NCI-H2171 treated with DMSO at 0.1 percent for 48 hours (cell line): Measurements from ENCODE around the gene BHLHE41.

ENCODE experiments used
- DNase-seq: peaks from one replicate; lab custom pipeline; 2025; lab: John Stamatoyannopoulos, UW

The BHLHE41 gene

DNA sequence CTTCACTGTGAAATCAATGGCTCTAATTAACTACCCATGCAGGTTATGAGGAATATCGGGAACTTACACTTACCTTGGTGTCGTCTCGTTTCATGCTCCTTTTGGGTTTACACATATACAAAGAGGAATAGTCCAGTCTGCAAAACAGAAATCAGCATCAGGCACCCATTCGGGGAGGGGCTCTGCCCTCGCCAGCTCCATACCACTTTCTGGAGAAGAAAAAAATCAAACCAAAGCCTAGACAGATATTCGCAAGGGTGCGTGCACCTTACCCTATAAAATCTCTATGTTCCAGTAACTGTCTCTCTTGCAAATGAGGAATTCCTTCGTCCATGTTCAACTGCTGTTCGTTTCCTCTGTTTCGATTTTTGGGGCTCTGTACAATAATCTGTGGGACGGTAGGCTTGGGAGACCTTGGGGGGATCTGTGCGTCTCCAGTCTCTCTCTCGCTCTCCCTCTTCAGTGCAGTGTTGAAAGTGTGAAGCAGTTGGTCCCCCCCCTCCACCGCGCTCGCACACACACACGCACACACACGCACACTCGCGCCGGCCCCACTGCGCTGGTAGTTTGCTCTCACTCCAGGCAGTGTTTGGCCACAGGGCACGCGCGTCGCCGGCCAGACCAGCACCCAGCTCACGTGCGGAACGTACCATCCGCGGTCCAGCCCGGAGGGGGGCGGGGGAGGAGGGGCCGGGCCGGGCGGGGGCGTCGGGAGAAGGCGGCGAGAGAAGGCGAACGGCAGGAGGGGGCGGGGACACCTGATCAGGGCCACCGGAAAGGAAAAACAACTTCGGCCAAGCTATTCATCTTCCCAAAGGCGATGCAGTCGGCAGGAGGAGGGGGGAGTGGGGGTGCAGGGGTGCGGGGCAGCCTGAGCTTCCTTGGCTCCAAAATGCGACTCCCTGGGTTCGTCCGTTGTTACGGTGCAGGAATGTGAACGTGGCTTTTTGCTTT lies at the start of gene BHLHE41:
Gene BHLHE41, minus strand, starts transcription at position 592 of the 954 bp plus-strand sequence. Its CDS starts 258 bp downstream, at position 334.
- peak; percentile 44 for DNase-seq

DNA sequence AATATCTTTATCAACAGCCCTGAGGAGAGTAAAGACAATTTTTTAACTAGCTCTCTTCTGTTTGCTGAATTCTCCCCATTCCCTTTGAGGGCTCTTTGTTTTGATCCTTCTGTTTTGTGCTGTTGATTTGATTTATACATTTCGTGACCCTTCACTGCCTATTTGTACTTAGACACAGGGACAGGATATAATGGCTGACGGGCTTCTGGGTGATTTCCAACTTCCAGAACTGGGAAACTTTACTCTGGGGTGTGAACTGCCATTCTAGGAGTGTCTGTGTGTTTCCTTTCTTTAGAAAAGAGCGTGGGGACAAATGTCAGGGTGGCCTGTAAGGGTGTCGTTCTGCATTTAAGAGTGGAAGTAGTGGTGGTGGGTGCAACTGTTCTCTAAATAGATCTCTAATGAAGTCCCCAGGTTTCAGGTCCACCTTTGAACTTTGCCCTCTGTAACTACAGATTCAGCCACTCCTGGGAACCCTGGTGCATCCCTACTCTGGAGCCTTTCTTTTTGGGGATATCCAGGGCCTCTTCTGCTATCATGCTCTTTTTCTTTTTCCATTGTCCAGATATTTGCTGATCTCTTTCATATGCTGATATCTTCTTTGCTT lies 48.2 kb upstream of the BHLHE41 start:
- no peak for DNase-seq

DNA sequence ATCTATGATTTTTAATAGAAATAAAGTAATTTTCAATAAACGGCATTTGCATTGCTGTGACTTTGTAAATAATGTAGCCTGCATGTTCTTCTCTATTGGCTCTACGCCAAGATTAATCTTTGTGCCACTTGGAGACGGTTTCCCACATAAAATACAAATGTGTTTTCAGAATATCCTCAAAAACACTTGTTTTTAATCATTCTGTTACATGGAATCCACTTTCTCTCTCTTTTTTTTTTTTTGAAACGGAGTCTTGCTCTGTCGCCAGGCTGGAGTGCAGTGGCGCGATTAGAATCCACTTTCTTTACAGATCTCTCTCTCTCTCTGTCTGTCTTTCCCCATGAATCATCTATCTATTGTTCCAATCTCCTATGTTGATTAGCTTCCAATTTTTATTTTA lies 47.7 kb upstream of the BHLHE41 start:
- no peak for DNase-seq

DNA sequence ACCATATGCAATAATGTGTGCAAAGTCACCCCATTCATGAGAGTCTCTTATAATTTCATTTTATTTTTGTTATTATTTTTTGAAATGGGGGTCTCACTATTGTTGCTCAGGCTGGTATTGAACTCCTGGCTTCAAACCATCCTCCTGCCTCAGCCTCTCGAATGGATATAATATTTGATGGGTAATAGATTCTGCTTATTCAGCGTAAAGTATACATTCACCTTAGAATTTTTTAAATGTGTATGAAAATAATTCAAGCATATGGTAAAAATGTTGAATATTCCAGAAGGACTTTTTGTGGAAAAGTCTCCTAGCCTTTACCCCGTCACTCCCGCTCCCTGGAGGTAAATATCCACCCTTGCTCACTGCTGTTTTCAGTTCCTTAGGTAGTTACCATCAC lies 47.2 kb upstream of the BHLHE41 start:
- no peak for DNase-seq

- no peak for DNase-seq
Measured at GRCh38 chr12:26164118-26164517, 39.3 kb upstream of the BHLHE41 start.

DNA sequence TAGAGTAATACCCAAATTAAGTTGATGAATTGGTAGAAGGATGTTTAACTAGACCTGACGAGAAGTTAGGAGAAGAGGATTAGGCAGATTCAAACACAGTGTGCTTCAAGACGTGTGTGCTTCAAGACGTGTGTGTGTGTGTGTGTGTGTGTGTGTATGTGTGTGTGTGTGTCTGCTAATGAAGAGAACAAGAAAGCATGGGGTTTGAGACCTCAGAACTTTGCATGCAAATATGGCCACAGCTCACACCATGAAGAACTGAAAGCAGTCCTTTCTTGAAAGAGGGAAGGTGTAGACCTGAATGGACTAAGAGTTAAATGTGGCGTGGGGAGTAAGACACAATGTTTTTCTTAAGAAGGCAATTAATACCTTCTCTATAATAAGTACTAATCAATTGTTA lies 38.1 kb upstream of the BHLHE41 start:
- DNase-seq: no peak

DNA sequence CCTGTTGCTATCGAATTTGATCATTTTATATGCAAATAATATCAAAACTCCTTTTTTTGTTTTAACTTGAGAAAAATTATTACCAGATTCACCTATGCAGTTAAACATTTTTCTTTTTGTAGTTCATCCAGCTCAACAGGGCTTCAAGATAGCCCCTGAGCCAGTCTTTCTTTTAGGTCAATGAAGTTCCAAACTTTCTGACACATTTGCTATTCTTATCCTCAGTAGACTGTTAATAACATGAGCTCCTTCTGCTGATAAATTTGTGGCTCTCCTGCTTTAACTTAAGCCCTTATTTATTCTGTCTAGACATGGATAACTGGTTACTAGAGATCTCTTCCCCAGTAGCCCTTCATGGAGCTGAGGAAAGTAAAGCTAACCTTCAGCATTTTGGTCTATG lies 37.3 kb upstream of the BHLHE41 start:
- DNase-seq: no peak

- DNase-seq: no peak
Measured at GRCh38 chr12:26158078-26158764, 33.4 kb upstream of the BHLHE41 start.

DNA sequence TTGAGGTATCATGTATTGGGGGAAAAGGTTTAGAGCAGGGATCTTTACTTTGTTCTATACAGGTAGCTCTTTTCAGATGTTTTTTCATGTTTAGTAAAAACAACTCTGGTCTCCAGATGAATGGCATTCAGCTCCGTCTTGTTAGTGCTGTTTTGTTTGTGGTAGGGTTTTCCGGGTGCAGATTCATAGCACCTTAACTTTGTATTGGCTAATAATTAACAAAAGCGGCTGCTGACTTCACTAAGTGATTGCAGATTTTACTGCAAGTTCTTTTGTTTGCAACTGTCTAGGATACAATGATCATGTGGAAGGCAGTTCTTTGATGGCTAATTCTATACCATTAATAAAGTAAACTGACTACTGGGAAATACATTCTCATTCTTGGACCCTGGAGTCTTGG lies 32.2 kb upstream of the BHLHE41 start:
- DNase-seq: no peak

DNA sequence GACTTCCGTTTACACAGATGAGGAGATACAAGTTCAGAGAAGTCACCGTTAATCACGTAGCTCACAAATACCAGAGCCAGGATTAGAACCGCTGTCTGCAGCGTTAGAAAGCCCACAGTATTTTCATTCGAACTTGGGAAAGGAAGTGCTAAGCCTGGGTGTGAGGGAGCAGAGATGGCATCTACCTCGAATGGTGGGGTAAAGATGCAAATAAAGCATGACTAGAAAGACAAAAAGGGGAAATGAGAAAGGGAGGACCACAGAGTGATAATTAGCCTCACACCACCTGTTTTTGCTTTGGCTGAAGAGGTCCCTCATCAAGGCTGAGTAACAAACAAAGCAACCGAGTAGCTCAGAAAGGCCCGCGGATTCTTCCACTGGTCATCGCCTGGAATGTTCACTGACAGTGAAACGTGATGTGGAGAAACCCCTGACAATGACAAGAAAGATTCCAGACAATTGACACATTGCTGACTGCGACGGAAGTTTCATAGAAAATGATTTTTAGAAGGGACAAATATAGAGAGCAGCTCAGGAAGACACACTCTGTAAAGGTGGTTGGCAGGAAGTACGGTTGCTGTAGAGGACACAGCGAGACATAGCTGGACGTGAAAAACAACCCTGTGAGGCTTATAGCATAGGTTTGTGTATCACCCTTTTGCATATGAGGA lies 31.5 kb upstream of the BHLHE41 start:
- no peak for DNase-seq

DNA sequence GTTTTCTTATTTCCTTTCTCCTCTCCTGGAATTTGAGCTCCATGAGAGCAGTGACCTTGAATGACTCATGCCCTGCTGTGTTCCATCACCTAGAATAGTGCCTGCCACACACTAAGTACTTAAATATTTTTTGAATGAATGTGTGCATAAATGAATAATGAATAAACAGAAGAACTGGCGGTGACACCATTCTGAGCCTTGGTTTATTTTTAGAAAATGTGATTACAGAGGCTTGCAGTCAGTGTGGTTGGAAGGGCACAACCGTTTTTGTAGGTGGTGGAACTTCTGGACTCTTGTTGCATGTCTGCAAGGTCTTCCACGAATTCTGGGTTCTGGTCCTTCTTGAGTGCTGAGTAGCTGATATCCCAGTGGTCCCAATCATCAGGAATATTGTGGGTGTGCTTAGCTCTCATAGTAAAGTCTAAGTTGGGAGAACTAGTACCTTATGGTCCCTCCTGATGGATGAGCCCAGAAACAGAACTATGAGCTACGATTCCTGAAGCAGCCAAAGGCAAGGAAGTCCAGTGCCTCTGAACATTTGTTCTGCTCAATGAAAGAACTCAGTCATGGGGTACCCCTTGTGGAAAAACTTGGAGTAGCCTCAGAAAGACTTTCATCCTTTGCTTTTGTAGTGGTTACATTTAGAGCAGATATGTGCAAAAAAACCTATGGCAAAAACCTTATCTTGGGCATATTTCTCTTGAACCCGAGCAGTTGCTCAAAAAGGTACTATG lies 28.8 kb upstream of the BHLHE41 start:
- no peak for DNase-seq

DNA sequence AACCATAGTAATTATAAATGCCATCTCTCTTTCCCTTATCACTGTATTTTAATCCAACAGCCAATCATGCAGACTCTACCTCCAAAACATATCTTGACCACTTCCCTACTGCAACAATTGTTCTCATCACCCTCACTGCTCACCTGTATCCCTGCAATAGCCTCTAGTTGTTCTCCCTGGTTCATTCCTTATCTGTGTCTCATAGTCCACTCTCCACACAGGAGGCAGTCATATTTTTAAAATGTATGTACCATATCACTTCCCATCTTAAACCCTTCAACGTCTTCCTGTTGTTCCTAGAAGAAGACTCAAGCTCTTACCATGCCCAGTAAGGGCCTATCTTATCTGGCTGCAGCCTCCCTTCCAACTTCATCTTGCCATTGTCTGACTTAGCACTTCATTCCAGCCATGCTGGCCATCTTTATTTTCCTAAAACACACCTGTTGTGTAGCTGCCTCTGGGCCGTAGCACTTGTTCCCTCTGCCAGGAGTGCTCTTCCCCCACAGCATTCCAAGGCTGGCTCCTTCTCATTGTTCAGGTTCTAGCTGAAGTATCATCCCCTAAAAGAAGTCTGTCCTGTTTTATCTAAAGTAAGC lies 27.8 kb upstream of the BHLHE41 start:
- no peak for DNase-seq

GRCh38 chr12:26150736-26151450 lies 26.1 kb upstream of the BHLHE41 start:
- no peak for DNase-seq

- no peak for DNase-seq
Measured at GRCh38 chr12:26149968-26150500, 25.2 kb upstream of the BHLHE41 start.

- no peak for DNase-seq
Measured at GRCh38 chr12:26148291-26148690, 23.5 kb upstream of the BHLHE41 start.

DNA sequence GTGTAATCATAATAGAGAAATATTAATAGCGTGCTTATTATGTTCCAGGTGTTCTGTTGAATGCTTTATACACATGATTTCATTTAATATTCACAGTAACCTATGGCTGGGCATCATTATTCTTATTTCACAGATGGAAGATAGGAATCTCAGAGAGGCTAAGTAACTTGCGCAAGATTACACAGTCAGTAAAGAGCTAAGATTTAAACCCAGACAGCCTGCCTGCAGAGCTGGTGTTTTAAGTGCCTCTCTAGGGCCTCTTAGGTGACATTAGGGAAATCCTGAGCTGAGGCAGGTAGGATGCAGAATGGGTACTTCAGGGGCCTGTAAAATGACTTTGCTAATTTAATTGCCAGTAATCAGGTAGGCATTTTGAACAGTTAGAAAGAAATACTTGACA lies 18.5 kb upstream of the BHLHE41 start:
- DNase-seq: no peak

- DNase-seq: no peak
Measured at GRCh38 chr12:26138860-26139259, 14.0 kb upstream of the BHLHE41 start.

GRCh38 chr12:26136688-26137087 lies 11.9 kb upstream of the BHLHE41 start:
- DNase-seq: no peak

DNA sequence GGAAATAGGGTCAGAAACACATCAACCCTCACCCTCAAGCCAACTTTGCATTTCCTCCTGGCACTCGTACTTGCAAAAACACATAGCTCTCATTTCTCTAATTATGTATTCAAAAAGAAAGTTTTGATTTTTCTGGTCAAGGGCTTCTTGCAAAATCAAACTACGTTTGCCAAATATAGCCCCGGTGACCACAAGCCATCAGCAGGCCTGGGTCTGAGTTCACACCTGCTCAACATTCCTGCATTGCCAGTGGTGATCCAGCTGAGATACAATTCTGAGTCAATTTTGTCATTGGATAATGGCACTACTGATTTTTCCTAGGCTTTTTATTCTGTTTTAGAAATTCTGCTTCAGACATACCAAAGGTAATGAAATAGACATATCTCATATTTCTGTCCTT lies 10.7 kb upstream of the BHLHE41 start:
- no peak for DNase-seq

- no peak for DNase-seq
Measured at GRCh38 chr12:26135010-26135420, 10.2 kb upstream of the BHLHE41 start.
